ENCODE measurements around the gene TERB1.

- TF ChIP-seq, protein P1, sequence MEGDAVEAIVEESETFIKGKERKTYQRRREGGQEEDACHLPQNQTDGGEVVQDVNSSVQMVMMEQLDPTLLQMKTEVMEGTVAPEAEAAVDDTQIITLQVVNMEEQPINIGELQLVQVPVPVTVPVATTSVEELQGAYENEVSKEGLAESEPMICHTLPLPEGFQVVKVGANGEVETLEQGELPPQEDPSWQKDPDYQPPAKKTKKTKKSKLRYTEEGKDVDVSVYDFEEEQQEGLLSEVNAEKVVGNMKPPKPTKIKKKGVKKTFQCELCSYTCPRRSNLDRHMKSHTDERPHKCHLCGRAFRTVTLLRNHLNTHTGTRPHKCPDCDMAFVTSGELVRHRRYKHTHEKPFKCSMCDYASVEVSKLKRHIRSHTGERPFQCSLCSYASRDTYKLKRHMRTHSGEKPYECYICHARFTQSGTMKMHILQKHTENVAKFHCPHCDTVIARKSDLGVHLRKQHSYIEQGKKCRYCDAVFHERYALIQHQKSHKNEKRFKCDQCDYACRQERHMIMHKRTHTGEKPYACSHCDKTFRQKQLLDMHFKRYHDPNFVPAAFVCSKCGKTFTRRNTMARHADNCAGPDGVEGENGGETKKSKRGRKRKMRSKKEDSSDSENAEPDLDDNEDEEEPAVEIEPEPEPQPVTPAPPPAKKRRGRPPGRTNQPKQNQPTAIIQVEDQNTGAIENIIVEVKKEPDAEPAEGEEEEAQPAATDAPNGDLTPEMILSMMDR (IDR thresholded peaks at IDR 0.05): no peak
- TF ChIP-seq POLR2A (IDR thresholded peaks at IDR 0.05): no peak
Measured at GRCh38 chr16:66713076-66713475, 88.3 kb downstream of the TERB1 start.
